B cell (primary cell): Measurements from ENCODE around the gene IMPA2. TPM values are rescaled to one million over a fixed set of nuclear protein-coding genes. Genes with fewer than 3 reads are reported as not detected.

Source experiments
- ATAC-seq: fragments of 200-7000 bp; cut with Tn5 transposase; one replicate; pipeline ENCODE4 v1.10.0; 2021; ENCODE audit warnings: low read depth, mild to moderate bottlenecking, moderate number of reproducible peaks, moderate library complexity
- CTCF ChIA-PET: fragments of 350-600 bp; sonication (Branson Sonifier 250); formaldehyde crosslinking; loops from one replicate; lab custom pipeline; 2021; ENCODE audit warnings: antibody characterized with exemption, inconsistent platforms; lab: Charles Lee
- POLR2A ChIA-PET: fragments of 350-600 bp; sonication (Branson Sonifier 250); formaldehyde crosslinking; loops from one replicate; lab custom pipeline; 2021; ENCODE audit warnings: antibody characterized with exemption; lab: Charles Lee
- DNase-seq: peaks from one replicate; pipeline ENCODE4 v3.0.0; 2013
- H2AFZ ChIP-seq: 2 replicates; pipeline ENCODE4 v1.6.1; 2012; ENCODE audit warnings: mild to moderate bottlenecking, low read depth, low read length; ENCODE audit not compliant: insufficient read depth, poor library complexity, severe bottlenecking
- H3K27ac ChIP-seq, 2 donors: 1 replicate in 1 of 2; 2 replicates in 1 of 2; pipeline ENCODE4 v1.5.1; 2012 to 2013; ENCODE audit warnings: low read length in 2 of 2, mild to moderate bottlenecking in 2 of 2, moderate library complexity in 1 of 2
- H3K27me3 ChIP-seq, 4 experiments: fragments of 200-600 bp in 1 of 4; sonication (generic) in 1 of 4; replicated peaks in 1 of 4; 1 replicate in 2 of 4; 2 replicates in 2 of 4; pipeline versions ENCODE4 v1.6.1 to v1.7.0; 2013 to 2016; ENCODE audit warnings: low read length in 3 of 4, mild to moderate bottlenecking in 2 of 4, mixed read lengths in 1 of 4, moderate library complexity in 1 of 4; ENCODE audit not compliant: insufficient read depth in 4 of 4, control insufficient read depth in 3 of 4; ENCODE audit errors: control extremely low read depth in 1 of 4
- H3K36me3 ChIP-seq, 2 experiments: replicated peaks in 1 of 2; 1 replicate in 1 of 2; 2 replicates in 1 of 2; pipeline versions ENCODE4 v1.6.1 to v1.7.1; 2013; ENCODE audit warnings: low read length in 1 of 2; ENCODE audit not compliant: insufficient read depth in 2 of 2, control insufficient read depth in 1 of 2; ENCODE audit errors: control extremely low read depth in 1 of 2, extremely low read depth in 1 of 2
- H3K4me1 ChIP-seq, 2 donors: fragments of 200-600 bp in 1 of 2; sonication (generic) in 1 of 2; 1 replicate in 1 of 2; 2 replicates in 1 of 2; pipeline versions ENCODE4 v1.5.1 to v1.6.1; 2013 to 2017; ENCODE audit warnings: low read length in 2 of 2; ENCODE audit not compliant: control insufficient read depth in 2 of 2, insufficient read depth in 2 of 2
- H3K4me2 ChIP-seq: replicated peaks from 2 replicates; pipeline ENCODE3; 2012; ENCODE audit warnings: mild to moderate bottlenecking, low read depth, low read length; ENCODE audit not compliant: poor library complexity, severe bottlenecking
- H3K4me3 ChIP-seq, 5 experiments: fragments of 200-600 bp in 1 of 5; sonication (generic) in 1 of 5; 1 replicate in 3 of 5; 2 replicates in 2 of 5; pipeline versions ENCODE4 v1.5.1 to v1.7.0; 2011 to 2016; ENCODE audit warnings: low read length in 4 of 5, mild to moderate bottlenecking in 4 of 5, low read depth in 2 of 5, control low read depth in 1 of 5, moderate library complexity in 1 of 5; ENCODE audit not compliant: insufficient read depth in 1 of 5; ENCODE audit errors: control extremely low read depth in 1 of 5, extremely low read depth in 1 of 5
- H3K79me2 ChIP-seq: fragments of 200-600 bp; sonication (generic); one replicate; pipeline ENCODE4 v1.6.0; 2016; ENCODE audit warnings: low read length; ENCODE audit not compliant: control insufficient read depth, insufficient read depth
- H3K9ac ChIP-seq: fragments of 200-600 bp; sonication (generic); 2 replicates; pipeline ENCODE4 v1.6.1; 2017; ENCODE audit warnings: mild to moderate bottlenecking, low read length, moderate library complexity
- H3K9me3 ChIP-seq, 3 donors: one replicate each; pipeline versions ENCODE4 v1.6.1 to v1.7.1; 2013; ENCODE audit warnings: low read length in 2 of 3; ENCODE audit not compliant: control insufficient read depth in 2 of 3, insufficient read depth in 1 of 3; ENCODE audit errors: control extremely low read depth in 1 of 3
- H4K20me1 ChIP-seq: 2 replicates; pipeline ENCODE4 v1.6.0; 2012; ENCODE audit warnings: mild to moderate bottlenecking, low read length; ENCODE audit not compliant: insufficient read depth, control insufficient read depth, poor library complexity, severe bottlenecking
- H3K27ac Mint-ChIP-seq: one replicate; pipeline ENCODE4 v1.8.0; 2021; ENCODE audit warnings: mixed read lengths
- H3K27me3 Mint-ChIP-seq: one replicate; pipeline ENCODE4 v1.8.0; 2021; ENCODE audit warnings: mixed read lengths
- H3K4me1 Mint-ChIP-seq: one replicate; pipeline ENCODE4 v1.8.0; 2021; ENCODE audit warnings: mixed read lengths
- H3K4me3 Mint-ChIP-seq: one replicate; pipeline ENCODE4 v1.8.0; 2021; ENCODE audit warnings: mixed read lengths
- H3K9me3 Mint-ChIP-seq: one replicate; pipeline ENCODE4 v1.8.0; 2022; ENCODE audit warnings: mixed read lengths; ENCODE audit not compliant: insufficient read depth
- EZH2 ChIP-seq: IDR thresholded peaks from 2 replicates; pipeline ENCODE4 v1.6.1; 2012; ENCODE audit warnings: borderline replicate concordance, low read depth, mild to moderate bottlenecking, moderate library complexity, low read length; ENCODE audit not compliant: insufficient read depth, poor library complexity, severe bottlenecking
- WGBS: methylation state at CpG from one replicate; pipeline ENCODE4 v1.1.5; 2013; ENCODE audit warnings: missing lambda C conversion rate; ENCODE audit not compliant: insufficient coverage; 5-methylcytosine and 5-hydroxymethylcytosine counted together
- intact Hi-C: fragments of 100-400 bp; cut with micrococcal nuclease; formaldehyde crosslinking; loops from one replicate; pipeline ENCODE4 v1.10.0; 2022
- polyA plus RNA-seq: library from polyadenylated mRNA; depleted of rRNA; stranded (reverse); fragments of >200 nt; gene quantifications from 2 replicates; pipeline ENCODE4 v1.2.3, GENCODE V29; 2012
- total RNA-seq, 2 donors: library from RNA; stranded (reverse); fragments of 120-200 nt in 1 of 2; gene quantifications; 1 replicate in 1 of 2; 2 replicates in 1 of 2; pipeline versions ENCODE4 v1.2.3 to v1.2.4, GENCODE V29; 2013 to 2022
- TF ChIP-seq, protein P1 (sequence below): fragments of 200-600 bp; IDR thresholded peaks from one replicate; pipeline ENCODE4 v1.8.0; 2022; ENCODE audit warnings: antibody characterized with exemption, mild to moderate bottlenecking

The IMPA2 gene
- total and polyA plus RNA-seq, 2 donors (not counting 1 experiment from before 2014, with no cell fraction given): 8.0 to 11.7 TPM

DNA sequence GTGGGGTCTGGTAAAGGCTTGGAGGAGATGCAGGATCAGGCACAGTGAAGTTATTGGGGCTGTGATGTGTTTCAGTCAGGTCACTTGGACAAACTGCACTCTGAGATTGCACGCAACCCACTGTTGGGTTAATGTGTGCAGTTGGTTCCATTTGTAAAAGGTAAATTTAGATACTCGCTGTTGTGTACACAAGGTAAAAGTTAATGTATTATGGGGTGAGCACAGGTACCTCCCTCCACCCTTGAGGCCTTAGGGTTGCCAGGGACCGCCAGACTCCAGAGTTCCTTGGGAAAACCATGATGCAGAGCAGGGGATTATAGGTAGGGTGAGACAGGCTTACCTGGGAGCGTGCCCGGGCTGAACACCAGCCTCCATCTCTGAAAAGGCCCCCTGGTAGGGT is 20.1 kb downstream of the IMPA2 start:
- intact Hi-C loops: no loop called here
- Histone ChIP-seq H3K79me2 (no peaks in the 10 kb centered on the region), H3K4me3 (no peak overlapping the region), H3K9ac (no peak overlapping the region), H3K27me3 (no peaks in the 10 kb centered on the region), H4K20me1 (no peaks in the 10 kb centered on the region), H3K4me2 (no peak overlapping the region), H3K4me1 (no peaks in the 10 kb centered on the region), H3K36me3 (no peaks in the 10 kb centered on the region), H3K9me3 (no peaks in the 10 kb centered on the region), H3K27ac (no peak overlapping the region), H2AFZ (no peak overlapping the region)
- POLR2A ChIA-PET: no interaction called here
- peaks cover 13% of the 10 kb centered on the region for H3K4me1 Mint-ChIP-seq
- H3K9me3 Mint-ChIP-seq: no peaks in the 10 kb centered on the region
- TF ChIP-seq, protein P1, sequence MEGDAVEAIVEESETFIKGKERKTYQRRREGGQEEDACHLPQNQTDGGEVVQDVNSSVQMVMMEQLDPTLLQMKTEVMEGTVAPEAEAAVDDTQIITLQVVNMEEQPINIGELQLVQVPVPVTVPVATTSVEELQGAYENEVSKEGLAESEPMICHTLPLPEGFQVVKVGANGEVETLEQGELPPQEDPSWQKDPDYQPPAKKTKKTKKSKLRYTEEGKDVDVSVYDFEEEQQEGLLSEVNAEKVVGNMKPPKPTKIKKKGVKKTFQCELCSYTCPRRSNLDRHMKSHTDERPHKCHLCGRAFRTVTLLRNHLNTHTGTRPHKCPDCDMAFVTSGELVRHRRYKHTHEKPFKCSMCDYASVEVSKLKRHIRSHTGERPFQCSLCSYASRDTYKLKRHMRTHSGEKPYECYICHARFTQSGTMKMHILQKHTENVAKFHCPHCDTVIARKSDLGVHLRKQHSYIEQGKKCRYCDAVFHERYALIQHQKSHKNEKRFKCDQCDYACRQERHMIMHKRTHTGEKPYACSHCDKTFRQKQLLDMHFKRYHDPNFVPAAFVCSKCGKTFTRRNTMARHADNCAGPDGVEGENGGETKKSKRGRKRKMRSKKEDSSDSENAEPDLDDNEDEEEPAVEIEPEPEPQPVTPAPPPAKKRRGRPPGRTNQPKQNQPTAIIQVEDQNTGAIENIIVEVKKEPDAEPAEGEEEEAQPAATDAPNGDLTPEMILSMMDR: no peak
- TF ChIP-seq EZH2: no peak
- ATAC-seq (no peak), DNase-seq (no peak)
- CTCF ChIA-PET: no interaction called here
- H3K27ac Mint-ChIP-seq: no peak overlapping the region
- WGBS: 96% methylated on average over 4 of the region's 5 CpGs
- no peak overlapping the region for H3K4me3 Mint-ChIP-seq
- no peaks in the 10 kb centered on the region for H3K27me3 Mint-ChIP-seq

DNA sequence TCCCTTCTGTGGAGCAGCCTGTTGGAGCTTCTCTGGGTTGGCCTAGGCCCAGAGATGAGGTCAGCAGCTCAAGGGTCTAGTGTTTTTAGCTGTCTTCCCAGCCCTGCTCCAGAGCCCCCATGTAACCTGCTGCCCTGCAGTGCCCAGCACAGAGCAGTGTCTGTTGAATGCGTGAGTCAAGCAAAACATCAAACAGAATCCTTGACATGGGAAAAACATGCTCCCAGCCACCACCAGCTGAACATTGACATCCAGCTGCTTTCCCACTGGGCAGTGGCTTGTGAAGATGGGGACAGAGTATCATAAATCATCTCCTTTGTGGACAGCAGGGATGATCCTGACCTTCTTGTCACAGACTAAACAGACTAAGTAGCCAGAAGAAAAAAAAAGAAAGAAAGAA is 22.6 kb downstream of the IMPA2 start:
- no CpG with 5 or more reads among the region's 1 CpG for WGBS
- Histone ChIP-seq H3K4me2 (no peak overlapping the region), H3K79me2 (no peaks in the 10 kb centered on the region), H3K4me3 (no peak overlapping the region), H2AFZ (no peak overlapping the region), H3K9me3 (no peaks in the 10 kb centered on the region), H3K27ac (no peak overlapping the region), H3K4me1 (no peaks in the 10 kb centered on the region), H3K36me3 (no peaks in the 10 kb centered on the region), H3K27me3 (no peaks in the 10 kb centered on the region), H4K20me1 (no peaks in the 10 kb centered on the region), H3K9ac (no peak overlapping the region)
- POLR2A ChIA-PET: no interaction called here
- Mint-ChIP-seq H3K27ac (no peak overlapping the region), H3K9me3 (no peaks in the 10 kb centered on the region), H3K4me3 (no peak overlapping the region), H3K27me3 (no peaks in the 10 kb centered on the region), H3K4me1 (peaks cover 9% of the 10 kb centered on the region)
- TF ChIP-seq, protein P1: no peak
- DNase-seq (no peak), ATAC-seq (no peak)
- CTCF ChIA-PET: interaction anchor here (0.7 to 2.6 kb wide), 4 partner anchors 9 to 886 kb away, joined by 3 to 10 read pairs (median 4); no protein-coding TSS in a partner anchor
- intact Hi-C loops: no loop called here
